K562 (cell line): ENCODE measurements around the gene ABI3BP. TPM values are rescaled to one million over a fixed set of nuclear protein-coding genes. Genes with fewer than 3 reads are reported as not detected.

ENCODE experiments used
- ATAC-seq: fragments of 200-7000 bp; cut with Tn5 transposase; 3 replicates; pipeline ENCODE4 v1.9.1; 2020; ENCODE audit warnings: moderate library complexity
- BruUV-seq: library from RNA; stranded (reverse); fragments of 400-500 nt; replicated peaks from 2 replicates; lab custom pipeline; 2021; lab: Mats Ljungman, UMichigan
- CTCF ChIA-PET: fragments of 300-600 bp; formaldehyde crosslinking; extraction: SDS; loops from one replicate; lab custom pipeline; 2021; ENCODE audit warnings: low intra/inter-chr PET ratio; lab: Yijun Ruan, JAX
- POLR2A ChIA-PET: fragments of 300-600, 350-650 bp; sonication (Branson Sonifier 250); formaldehyde crosslinking; extraction: SDS; loops from one replicate; lab custom pipeline; 2021; ENCODE audit warnings: antibody characterized with exemption, inconsistent platforms; lab: Yijun Ruan, JAX
- DNase-seq, 4 experiments: peaks; one replicate each; pipeline versions ENCODE4 v3.0.0 to v3.0.0-alpha.2; 2011 to 2018; ENCODE audit warnings: low spot score in 3 of 4, mixed read lengths in 3 of 4; ENCODE audit errors: extremely low read depth in 1 of 4
- FAIRE-seq: peaks from 2 replicates; lab custom pipeline; 2011; peaks lifted over from hg19 to GRCh38; lab: Jason Lieb, UNC
- H2AFZ ChIP-seq: 2 replicates; pipeline ENCODE4 v1.6.0; 2011; ENCODE audit warnings: low read depth, low read length, control low read depth, inconsistent platforms
- H3K27ac ChIP-seq: fragments of 200-600 bp; 3 replicates; pipeline ENCODE4 v1.8.0; 2011; ENCODE audit warnings: low read depth, mild to moderate bottlenecking, control low read depth, inconsistent platforms, low read length, moderate library complexity, mixed read lengths; ENCODE audit errors: extremely low read depth
- H3K27me3 ChIP-seq, 2 experiments: fragments of 300-600 bp in 1 of 2; 2 replicates in 1 of 2; 3 replicates in 1 of 2; pipeline versions ENCODE4 v1.6.0 to v1.8.0; 2011; ENCODE audit warnings: inconsistent platforms in 2 of 2, low read length in 2 of 2, mild to moderate bottlenecking in 1 of 2, mixed read lengths in 1 of 2, moderate library complexity in 1 of 2; ENCODE audit not compliant: control insufficient read depth in 2 of 2, insufficient read depth in 2 of 2
- H3K36me3 ChIP-seq: fragments of 300-600 bp; 3 replicates; pipeline ENCODE4 v1.8.0; 2011; ENCODE audit warnings: mild to moderate bottlenecking, low read length, inconsistent platforms; ENCODE audit not compliant: control insufficient read depth, insufficient read depth
- H3K4me1 ChIP-seq, 2 experiments: fragments of 200-600 bp in 1 of 2; replicated peaks in 1 of 2; 2 replicates in 1 of 2; 3 replicates in 1 of 2; pipeline versions ENCODE4 v1.5.1 to v1.8.0; 2011; ENCODE audit warnings: inconsistent platforms in 2 of 2, low read length in 2 of 2, mild to moderate bottlenecking in 1 of 2, mixed read lengths in 1 of 2, moderate library complexity in 1 of 2; ENCODE audit not compliant: control insufficient read depth in 2 of 2, insufficient read depth in 2 of 2
- H3K4me2 ChIP-seq: 2 replicates; pipeline ENCODE4 v1.6.1; 2011; ENCODE audit warnings: low read length, control low read depth, inconsistent platforms, mixed read lengths; ENCODE audit not compliant: insufficient read depth
- H3K4me3 ChIP-seq: fragments of 200-600 bp; sonication (generic), shearing (Covaris generic); 2 replicates; pipeline ENCODE4 v1.5.1; 2016; ENCODE audit warnings: control low read depth, inconsistent platforms
- H3K79me2 ChIP-seq: fragments of 200-600 bp; 3 replicates; pipeline ENCODE4 v1.8.0; 2011; ENCODE audit warnings: low read length, inconsistent platforms; ENCODE audit not compliant: control insufficient read depth, insufficient read depth
- H3K9ac ChIP-seq, 2 experiments: 2 replicates each; pipeline versions ENCODE4 v1.6.0 to v1.6.1; 2011; ENCODE audit warnings: low read depth in 2 of 2, low read length in 2 of 2, control low read depth in 1 of 2, inconsistent platforms in 1 of 2, mild to moderate bottlenecking in 1 of 2, mixed read lengths in 1 of 2; ENCODE audit not compliant: insufficient read depth in 1 of 2
- H3K9me1 ChIP-seq: one replicate; pipeline ENCODE4 v1.6.0; 2011; ENCODE audit warnings: inconsistent platforms, mild to moderate bottlenecking, low read length, moderate library complexity; ENCODE audit not compliant: control insufficient read depth, insufficient read depth
- H3K9me3 ChIP-seq: replicated peaks from 2 replicates; pipeline ENCODE4 v1.5.1; 2011; ENCODE audit warnings: low read depth, low read length, inconsistent platforms; ENCODE audit not compliant: control insufficient read depth, insufficient read depth
- H4K20me1 ChIP-seq: replicated peaks from 2 replicates; pipeline ENCODE4 v1.6.1; 2011; ENCODE audit warnings: low read length, inconsistent platforms, mixed read lengths; ENCODE audit not compliant: control insufficient read depth, insufficient read depth
- ARID1B ChIP-seq: fragments of 450-650 bp; IDR thresholded peaks from 2 replicates; pipeline ENCODE4 v1.6.1; 2016; ENCODE audit warnings: antibody characterized with exemption, mild to moderate bottlenecking, inconsistent platforms
- CBFA2T2 ChIP-seq: fragments of 450-650 bp; conservative IDR thresholded peaks from 2 replicates; pipeline ENCODE4 v1.6.1; 2017; ENCODE audit warnings: mild to moderate bottlenecking
- CBFA2T3 ChIP-seq: fragments of 450-650 bp; IDR thresholded peaks from 2 replicates; pipeline ENCODE4 v1.6.1; 2017
- COPS2 ChIP-seq: fragments of 450-650 bp; conservative IDR thresholded peaks from 2 replicates; pipeline ENCODE4 v1.6.1; 2016; ENCODE audit warnings: mild to moderate bottlenecking, moderate library complexity
- CXXC5 ChIP-seq: fragments of 250-450 bp; sonication (Bioruptor Pico); IDR thresholded peaks from 2 replicates; pipeline ENCODE4 v1.8.0; 2022; ENCODE audit warnings: inconsistent platforms, mild to moderate bottlenecking, moderate library complexity
- DIDO1 ChIP-seq: fragments of 450-650 bp; IDR thresholded peaks from 2 replicates; pipeline ENCODE4 v1.6.1; 2016; ENCODE audit warnings: low read depth, missing biosample characterization, missing genetic modification characterization
- DNMT1 ChIP-seq: fragments of 450-650 bp; IDR thresholded peaks from 2 replicates; pipeline ENCODE4 v1.6.1; 2016; ENCODE audit warnings: antibody characterized with exemption, mild to moderate bottlenecking
- EHMT2 ChIP-seq: fragments of 450-650 bp; IDR thresholded peaks from 2 replicates; pipeline ENCODE4 v1.6.1; 2018; ENCODE audit warnings: antibody characterized with exemption
- ETV6 ChIP-seq, 3 experiments: fragments of 150-350 bp in 1 of 3; sonication (generic) in 1 of 3; formaldehyde crosslinking in 1 of 3; IDR thresholded peaks; 2 replicates each; pipeline versions ENCODE4 v1.6.1 to v1.8.0; 2014 to 2022; ENCODE audit warnings: borderline replicate concordance in 2 of 3, low read depth in 2 of 3, antibody characterized with exemption in 1 of 3, low read length in 1 of 3, mild to moderate bottlenecking in 1 of 3, missing genetic modification reagents in 1 of 3
- HCFC1 ChIP-seq: IDR thresholded peaks from 2 replicates; pipeline ENCODE4 v1.6.1; 2012; ENCODE audit warnings: low read depth, low read length, improper control_type of control experiment
- HINFP ChIP-seq: fragments of 450-650 bp; conservative IDR thresholded peaks from 2 replicates; pipeline ENCODE4 v1.6.1; 2016; ENCODE audit warnings: missing genetic modification characterization, low read depth, mild to moderate bottlenecking, control low read depth, missing compliant biosample characterization
- HMBOX1 ChIP-seq: sonication (generic); IDR thresholded peaks from 2 replicates; pipeline ENCODE4 v1.6.1; 2016
- MTA2 ChIP-seq: fragments of 450-650 bp; IDR thresholded peaks from 2 replicates; pipeline ENCODE4 v1.6.1; 2016; ENCODE audit warnings: low read depth
- NCOR1 ChIP-seq: fragments of 450-650 bp; IDR thresholded peaks from 2 replicates; pipeline ENCODE4 v1.6.1; 2016; ENCODE audit warnings: mild to moderate bottlenecking, moderate library complexity
- SMARCA5 ChIP-seq: fragments of 450-650 bp; IDR thresholded peaks from 2 replicates; pipeline ENCODE4 v1.6.1; 2016
- STAT5A ChIP-seq: IDR thresholded peaks from 2 replicates; pipeline ENCODE4 v1.6.1; 2012; ENCODE audit warnings: low read length, inconsistent platforms, borderline replicate concordance
- TCF3 ChIP-seq: sonication (generic); formaldehyde crosslinking; IDR thresholded peaks from 2 replicates; pipeline ENCODE4 v1.4.0; 2020; ENCODE audit warnings: mild to moderate bottlenecking, missing genetic modification reagents
- ZBTB5 ChIP-seq: fragments of 450-650 bp; IDR thresholded peaks from 2 replicates; pipeline ENCODE4 v1.6.1; 2017; ENCODE audit warnings: antibody characterized with exemption
- ZNF778 ChIP-seq: fragments of 450-650 bp; formaldehyde crosslinking; IDR thresholded peaks from 2 replicates; pipeline ENCODE4 v1.4.0; 2020; ENCODE audit warnings: mild to moderate bottlenecking, moderate library complexity
- WGBS: fragments of 100-300 bp; shearing (Covaris generic); methylation state at CpG from one replicate; pipeline ENCODE4 v1.1.6; 2016; ENCODE audit warnings: low coverage, mixed read lengths; ENCODE audit not compliant: insufficient coverage; ENCODE audit errors: missing lambda C conversion rate; 5-methylcytosine and 5-hydroxymethylcytosine counted together
- in situ Hi-C: fragments of 300-500 bp; cut with MboI; formaldehyde crosslinking; loops from 4 replicates; pipeline ENCODE4 v1.15.0; 2018; ENCODE audit warnings: inconsistent platforms, mixed read lengths
- intact Hi-C: fragments of 100-400 bp; cut with micrococcal nuclease; formaldehyde crosslinking; loops from 2 replicates; pipeline ENCODE4 v1.14.2; 2022
- polyA plus RNA-seq, 8 experiments: library from polyadenylated mRNA; depleted of rRNA in 4 of 8; stranded (reverse) in 5 of 8; unstranded in 3 of 8; fragments of >200 nt; fragmentation: Nextera tagmentation in 2 of 8; fragmentation: Illumina TruSeq in 1 of 8; extraction: Ambion mirVana in 2 of 8; extraction: Trizol in 1 of 8; gene quantifications; 2 replicates each; pipeline versions ENCODE4 v1.2.1 to v1.2.3, GENCODE V29; 2011 to 2014; ENCODE audit warnings: inconsistent platforms in 1 of 8, missing spikeins in 1 of 8
- total RNA-seq, 7 experiments: library from RNA; depleted of rRNA in 6 of 7; stranded (reverse); fragments of >200 nt in 6 of 7; fragmentation: Illumina TruSeq in 2 of 7; extraction: Trizol in 2 of 7; gene quantifications; 2 replicates each; pipeline versions ENCODE4 v1.2.1 to v1.2.3, GENCODE V29; 2011 to 2021; ENCODE audit warnings: low replicate concordance in 1 of 7

Gene ABI3BP
- total and polyA plus RNA-seq, 9 of the 15 experiments (the other 6 are each of a cell fraction or from before 2014, with no cell fraction given) = 0.01 to 0.24 (median 0.06) TPM; not detected in 5

DNA sequence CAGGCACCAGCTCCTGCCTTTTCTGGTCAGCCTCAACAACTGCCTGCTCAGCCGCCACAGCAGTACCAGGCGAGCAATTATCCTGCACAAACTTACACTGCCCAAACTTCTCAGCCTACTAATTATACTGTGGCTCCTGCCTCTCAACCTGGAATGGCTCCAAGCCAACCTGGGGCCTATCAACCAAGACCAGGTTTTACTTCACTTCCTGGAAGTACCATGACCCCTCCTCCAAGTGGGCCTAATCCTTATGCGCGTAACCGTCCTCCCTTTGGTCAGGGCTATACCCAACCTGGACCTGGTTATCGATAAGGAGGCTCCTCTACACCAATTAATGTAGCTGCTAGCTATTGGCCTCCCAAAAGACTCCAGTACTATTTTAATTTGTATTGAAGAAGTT lies 245.0 kb downstream of the ABI3BP start:
- POLR2A ChIA-PET = interaction anchor here (0.7 to 1.2 kb wide), 2 partner anchors 11 to 13 kb away, joined by 3 to 4 read pairs; no protein-coding TSS in a partner anchor
- in situ Hi-C loops = no loop called here
- FAIRE-seq = peak; percentile 93
- TF ChIP-seq ZBTB5 = no peak
- TF ChIP-seq ZNF778 = no peak
- TF ChIP-seq HMBOX1 = peak; percentile 46; the same call in 1 of the 2 replicates
- TF ChIP-seq CBFA2T2 = peak; percentile 48; the same call in 1 of the 2 replicates
- TF ChIP-seq NCOR1 = peak; percentile 20; the same call in 1 of the 2 replicates
- TF ChIP-seq MTA2 = no peak
- TF ChIP-seq DIDO1 (tag) = no peak
- TF ChIP-seq COPS2 = no peak
- TF ChIP-seq CXXC5 (CRISPR knock-in tag) = peak; percentile 63
- peak in 1 of 2 experiments; percentile 44; a peak in 1 of 4 replicates for TF ChIP-seq ETV6 (IDR thresholded peaks at IDR 0.05; ENCODE audit: borderline replicate concordance in 1 of 2, low read depth in 2 of 2, low read length in 1 of 2)
- no peak for TF ChIP-seq ETV6 (CRISPR knock-in tag; IDR thresholded peaks at IDR 0.05; ENCODE audit: borderline replicate concordance)
- TF ChIP-seq EHMT2 = no peak
- peak; percentile 73 for TF ChIP-seq CBFA2T3
- TF ChIP-seq DNMT1 = no peak
- TF ChIP-seq SMARCA5 = no peak
- TF ChIP-seq HINFP (tag) = no peak
- TF ChIP-seq TCF3 (CRISPR knock-in tag) = no peak
- no peak for TF ChIP-seq HCFC1
- peak; percentile 65 for TF ChIP-seq STAT5A
- TF ChIP-seq ARID1B = peak; percentile 73

More for the DNA sequence above, 245.0 kb downstream of the ABI3BP start:
- WGBS = 11% methylated on average over 4 of the region's 6 CpGs
- H3K79me2 ChIP-seq = no peaks in the 10 kb centered on the region; the same call in 2 of the 3 replicates
- H4K20me1 ChIP-seq = no peaks in the 10 kb centered on the region
- H3K4me3 ChIP-seq = no peak overlapping the region
- no peak overlapping the region for H3K4me2 ChIP-seq
- H3K27ac ChIP-seq = peak overlapping the region; percentile 48
- CTCF ChIA-PET = no interaction called here
- 0 out of 4 replicates have a peak overlapping the region, but pooled peaks of 1 of the 2 experiments have one; percentile 22 for H3K9ac ChIP-seq
- peaks cover 84% of the 10 kb centered on the region for H3K36me3 ChIP-seq
- DNase-seq = peak; percentile 22 to 82 (median 38)
- intact Hi-C loops = no loop called here
- no peaks in the 10 kb centered on the region for H3K27me3 ChIP-seq
- BruUV-seq = TSS peak; percentile 5
- peaks cover 0 to 5% of the 10 kb centered on the region in 2 experiments; a peak in 2 of 5 replicates for H3K4me1 ChIP-seq
- peak; percentile 95 for ATAC-seq
- no peaks in the 10 kb centered on the region for H3K9me3 ChIP-seq
- no peaks in the 10 kb centered on the region for H3K9me1 ChIP-seq
- no peak overlapping the region for H2AFZ ChIP-seq
